GM12878 (cell line): Measurements from ENCODE around the gene RET. TPM values are rescaled to one million over a fixed set of nuclear protein-coding genes. Genes with fewer than 3 reads are reported as not detected.

Experiments used
- ATAC-seq: fragments of 200-7000 bp; cut with Tn5 transposase; 3 replicates; pipeline ENCODE4 v1.9.1; 2020; ENCODE audit warnings: mild to moderate bottlenecking, moderate library complexity
- BruUV-seq: library from RNA; stranded (reverse); fragments of 400-500 nt; replicated peaks from 2 replicates; lab custom pipeline; 2021; lab: Mats Ljungman, UMichigan
- CTCF ChIA-PET: fragments of 300-600 bp; sonication (Branson Sonifier 250); formaldehyde crosslinking; extraction: SDS; loops from one replicate; lab custom pipeline; 2021; ENCODE audit warnings: inconsistent platforms; lab: Yijun Ruan, JAX
- POLR2A ChIA-PET: fragments of 350-600 bp; formaldehyde crosslinking; extraction: SDS; loops from one replicate; lab custom pipeline; 2021; ENCODE audit warnings: inconsistent platforms; lab: Charles Lee
- RAD21 ChIA-PET: fragments of 300-600 bp; sonication (Branson Sonifier 250); formaldehyde crosslinking; loops from one replicate; lab custom pipeline; 2023; ENCODE audit warnings: antibody characterized with exemption; ENCODE audit not compliant: unreplicated experiment; lab: Charles Lee
- SMC1A ChIA-PET: fragments of 300-600 bp; sonication (Branson Sonifier 250); formaldehyde crosslinking; loops from one replicate; lab custom pipeline; 2023; ENCODE audit not compliant: unreplicated experiment, uncharacterized antibody; lab: Charles Lee
- DNase-seq: peaks from one replicate; pipeline ENCODE4 v3.0.0-alpha.2; 2011; ENCODE audit warnings: low read depth, low spot score
- FAIRE-seq: peaks from 3 replicates; lab custom pipeline; 2011; peaks lifted over from hg19 to GRCh38; lab: Jason Lieb, UNC
- H2AFZ ChIP-seq: 2 replicates; pipeline ENCODE4 v1.6.0; 2011; ENCODE audit warnings: low read depth, low read length, control low read depth; ENCODE audit not compliant: control insufficient read depth
- H3K27ac ChIP-seq: 2 replicates; pipeline ENCODE4 v1.5.1; 2011; ENCODE audit warnings: control low read depth; ENCODE audit not compliant: control insufficient read depth, insufficient read depth
- H3K27me3 ChIP-seq, 2 experiments: replicated peaks in 1 of 2; 2 replicates each; pipeline versions ENCODE4 v1.6.0 to v1.6.1; 2011; ENCODE audit warnings: low read length in 1 of 2; ENCODE audit not compliant: control insufficient read depth in 2 of 2, insufficient read depth in 2 of 2
- H3K36me3 ChIP-seq, 2 experiments: 2 replicates each; pipeline ENCODE4 v1.5.1; 2011; ENCODE audit warnings: low read length in 1 of 2; ENCODE audit not compliant: control insufficient read depth in 2 of 2, insufficient read depth in 2 of 2
- H3K4me1 ChIP-seq: 2 replicates; pipeline ENCODE4 v1.6.1; 2011; ENCODE audit warnings: mild to moderate bottlenecking, low read length, moderate library complexity, mixed read lengths; ENCODE audit not compliant: control insufficient read depth, insufficient read depth
- H3K4me2 ChIP-seq: 2 replicates; pipeline ENCODE4 v1.6.0; 2011; ENCODE audit warnings: control low read depth; ENCODE audit not compliant: control insufficient read depth, insufficient read depth
- H3K4me3 ChIP-seq: fragments of 200-600 bp; sonication (generic); 2 replicates; pipeline ENCODE4 v1.5.1; 2016
- H3K79me2 ChIP-seq: 2 replicates; pipeline ENCODE4 v1.6.0; 2011; ENCODE audit warnings: low read length; ENCODE audit not compliant: control insufficient read depth, insufficient read depth
- H3K9ac ChIP-seq: 2 replicates; pipeline ENCODE4 v1.8.0; 2011; ENCODE audit warnings: low read length, control low read depth, mixed read lengths; ENCODE audit not compliant: control insufficient read depth, insufficient read depth
- H3K9me3 ChIP-seq: replicated peaks from 3 replicates; pipeline ENCODE4 v1.5.1; 2011; ENCODE audit warnings: mild to moderate bottlenecking, low read length; ENCODE audit not compliant: control insufficient read depth, insufficient read depth
- H4K20me1 ChIP-seq: 2 replicates; pipeline ENCODE4 v1.6.0; 2011; ENCODE audit not compliant: control insufficient read depth, insufficient read depth
- E2F8 ChIP-seq: fragments of 450-650 bp; IDR thresholded peaks from 2 replicates; pipeline ENCODE4 v1.6.1; 2018; ENCODE audit warnings: mild to moderate bottlenecking, low read depth, moderate library complexity; ENCODE audit not compliant: partially characterized antibody
- JUND ChIP-seq: IDR thresholded peaks from 2 replicates; pipeline ENCODE4 v1.6.1; 2012; ENCODE audit warnings: low read depth, mild to moderate bottlenecking, low read length, improper control_type of control experiment, moderate library complexity
- LARP7 ChIP-seq: fragments of 450-650 bp; IDR thresholded peaks from 2 replicates; pipeline ENCODE4 v1.6.1; 2017; ENCODE audit warnings: mild to moderate bottlenecking
- PML ChIP-seq: IDR thresholded peaks from 2 replicates; pipeline ENCODE4 v1.6.1; 2012; ENCODE audit warnings: low read length, inconsistent platforms
- TCF12 ChIP-seq: IDR thresholded peaks from 2 replicates; pipeline ENCODE4 v1.6.1; 2011; ENCODE audit warnings: low read depth, mild to moderate bottlenecking, low read length
- TCF3 ChIP-seq: IDR thresholded peaks from 2 replicates; pipeline ENCODE4 v1.6.1; 2012; ENCODE audit warnings: low read depth, mild to moderate bottlenecking, low read length, borderline replicate concordance; ENCODE audit not compliant: insufficient read depth
- WGBS: methylation state at CpG from one replicate; pipeline ENCODE4 v1.1.6; 2016; ENCODE audit warnings: low lambda C conversion rate; ENCODE audit not compliant: insufficient replicate concordance, insufficient coverage; ENCODE audit errors: missing lambda C conversion rate; 5-methylcytosine and 5-hydroxymethylcytosine counted together
- in situ Hi-C: fragments of 300-500 bp; cut with MboI; formaldehyde crosslinking; loops from 9 replicates; pipeline ENCODE4 v1.14.3; 2018; ENCODE audit warnings: mixed read lengths
- intact Hi-C: fragments of 100-400 bp; cut with micrococcal nuclease; formaldehyde crosslinking; loops from one replicate; pipeline ENCODE4 v1.14.2; 2022; ENCODE audit not compliant: unreplicated experiment
- polyA plus RNA-seq, 11 experiments: library from polyadenylated mRNA; depleted of rRNA in 4 of 11; unstranded in 6 of 11; stranded (reverse) in 5 of 11; fragments of >200 nt; fragmentation: Nextera tagmentation in 4 of 11; fragmentation: Illumina TruSeq in 1 of 11; extraction: Ambion mirVana in 4 of 11; extraction: Trizol in 1 of 11; gene quantifications; 1 replicate in 1 of 11; 2 replicates in 10 of 11; pipeline versions ENCODE4 v1.2.1 to v1.2.3, GENCODE V29; 2011 to 2016; ENCODE audit warnings: inconsistent platforms in 2 of 11, missing spikeins in 2 of 11, low read depth in 1 of 11
- total RNA-seq, 4 experiments: library from RNA; depleted of rRNA in 3 of 4; stranded (reverse); fragments of >200 nt in 3 of 4; fragmentation: Illumina TruSeq in 1 of 4; extraction: Trizol in 1 of 4; gene quantifications; 2 replicates each; pipeline versions ENCODE4 v1.2.1 to v1.2.3, GENCODE V29; 2013 to 2021
- TF ChIP-seq, protein P1 (sequence below): fragments of 450-650 bp; IDR thresholded peaks from 2 replicates; pipeline ENCODE4 v1.6.1; 2017; ENCODE audit warnings: mild to moderate bottlenecking, moderate library complexity
- TF ChIP-seq, protein P2 (sequence below): fragments of 450-650 bp; IDR thresholded peaks from 2 replicates; pipeline ENCODE4 v1.6.1; 2017; ENCODE audit warnings: mild to moderate bottlenecking

RET gene
- total and polyA plus RNA-seq, 10 of the 15 experiments (the other 5 are each of a cell fraction or from before 2014, with no cell fraction given): not detected

GRCh38 chr10:43082087-43082486 lies 5.2 kb downstream of the RET start:
- BruUV-seq: no TSS peak
- H3K27me3 ChIP-seq: peaks cover 0 to 7% of the 10 kb centered on the region in 2 experiments; a peak in 2 of 4 replicates
- RAD21 ChIA-PET: no interaction called here
- no peak overlapping the region for H3K9ac ChIP-seq
- CTCF ChIA-PET: no interaction called here
- in situ Hi-C loops (no loop called here), intact Hi-C loops (no loop called here)
- no peak overlapping the region for H3K4me3 ChIP-seq
- no peak overlapping the region for H3K4me2 ChIP-seq
- H3K27ac ChIP-seq: no peak overlapping the region
- H3K79me2 ChIP-seq: no peaks in the 10 kb centered on the region
- H2AFZ ChIP-seq: no peak overlapping the region
- TF ChIP-seq LARP7: no peak
- POLR2A ChIA-PET: no interaction called here
- WGBS: 47% methylated on average over 4 of the region's 4 CpGs
- FAIRE-seq (no peak), ATAC-seq (no peak), DNase-seq (no peak)
- SMC1A ChIA-PET: no interaction called here
- H3K9me3 ChIP-seq: no peaks in the 10 kb centered on the region
- H3K4me1 ChIP-seq: no peaks in the 10 kb centered on the region
- H3K36me3 ChIP-seq: no peaks in the 10 kb centered on the region
- H4K20me1 ChIP-seq: no peaks in the 10 kb centered on the region

DNA sequence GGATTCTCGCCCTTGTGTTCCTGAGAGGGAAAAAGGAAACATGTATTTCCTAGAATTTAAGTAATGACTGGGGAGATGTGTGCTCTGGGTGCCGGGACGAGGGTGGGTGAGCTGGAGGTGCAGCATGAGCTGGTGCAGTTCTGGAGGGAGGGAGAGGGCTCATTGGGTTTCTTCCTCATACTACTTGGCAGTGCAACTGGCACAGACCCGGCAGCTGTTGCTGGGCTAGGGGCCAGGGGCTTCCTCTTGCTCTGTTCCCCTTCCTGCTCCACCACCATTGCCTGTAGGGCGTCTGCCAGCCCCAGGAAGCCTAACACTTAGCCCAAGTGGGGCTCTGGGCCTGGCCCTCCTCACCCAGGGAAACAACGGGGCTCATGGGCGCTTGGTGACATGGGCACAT lies 5.9 kb downstream of the RET start:
- intact Hi-C loops (no loop called here), in situ Hi-C loops (no loop called here)
- ChIA-PET CTCF (no interaction called here), RAD21 (no interaction called here), POLR2A (no interaction called here), SMC1A (no interaction called here)
- FAIRE-seq (no peak), ATAC-seq (no peak), DNase-seq (no peak)
- no peak overlapping the region for H3K4me3 ChIP-seq
- BruUV-seq: no TSS peak
- no peaks in the 10 kb centered on the region for H3K36me3 ChIP-seq
- H2AFZ ChIP-seq: no peak overlapping the region
- H3K79me2 ChIP-seq: no peaks in the 10 kb centered on the region
- no peak overlapping the region for H3K27ac ChIP-seq
- H3K9me3 ChIP-seq: no peaks in the 10 kb centered on the region
- no peaks in the 10 kb centered on the region for H3K4me1 ChIP-seq
- no peak overlapping the region for H3K9ac ChIP-seq
- no peaks in the 10 kb centered on the region for H4K20me1 ChIP-seq
- no peak overlapping the region for H3K4me2 ChIP-seq
- H3K27me3 ChIP-seq: peaks cover 0 to 5% of the 10 kb centered on the region in 2 experiments; a peak in 2 of 4 replicates
- WGBS: 17% methylated on average over 7 of the region's 7 CpGs
- TF ChIP-seq, protein P1, sequence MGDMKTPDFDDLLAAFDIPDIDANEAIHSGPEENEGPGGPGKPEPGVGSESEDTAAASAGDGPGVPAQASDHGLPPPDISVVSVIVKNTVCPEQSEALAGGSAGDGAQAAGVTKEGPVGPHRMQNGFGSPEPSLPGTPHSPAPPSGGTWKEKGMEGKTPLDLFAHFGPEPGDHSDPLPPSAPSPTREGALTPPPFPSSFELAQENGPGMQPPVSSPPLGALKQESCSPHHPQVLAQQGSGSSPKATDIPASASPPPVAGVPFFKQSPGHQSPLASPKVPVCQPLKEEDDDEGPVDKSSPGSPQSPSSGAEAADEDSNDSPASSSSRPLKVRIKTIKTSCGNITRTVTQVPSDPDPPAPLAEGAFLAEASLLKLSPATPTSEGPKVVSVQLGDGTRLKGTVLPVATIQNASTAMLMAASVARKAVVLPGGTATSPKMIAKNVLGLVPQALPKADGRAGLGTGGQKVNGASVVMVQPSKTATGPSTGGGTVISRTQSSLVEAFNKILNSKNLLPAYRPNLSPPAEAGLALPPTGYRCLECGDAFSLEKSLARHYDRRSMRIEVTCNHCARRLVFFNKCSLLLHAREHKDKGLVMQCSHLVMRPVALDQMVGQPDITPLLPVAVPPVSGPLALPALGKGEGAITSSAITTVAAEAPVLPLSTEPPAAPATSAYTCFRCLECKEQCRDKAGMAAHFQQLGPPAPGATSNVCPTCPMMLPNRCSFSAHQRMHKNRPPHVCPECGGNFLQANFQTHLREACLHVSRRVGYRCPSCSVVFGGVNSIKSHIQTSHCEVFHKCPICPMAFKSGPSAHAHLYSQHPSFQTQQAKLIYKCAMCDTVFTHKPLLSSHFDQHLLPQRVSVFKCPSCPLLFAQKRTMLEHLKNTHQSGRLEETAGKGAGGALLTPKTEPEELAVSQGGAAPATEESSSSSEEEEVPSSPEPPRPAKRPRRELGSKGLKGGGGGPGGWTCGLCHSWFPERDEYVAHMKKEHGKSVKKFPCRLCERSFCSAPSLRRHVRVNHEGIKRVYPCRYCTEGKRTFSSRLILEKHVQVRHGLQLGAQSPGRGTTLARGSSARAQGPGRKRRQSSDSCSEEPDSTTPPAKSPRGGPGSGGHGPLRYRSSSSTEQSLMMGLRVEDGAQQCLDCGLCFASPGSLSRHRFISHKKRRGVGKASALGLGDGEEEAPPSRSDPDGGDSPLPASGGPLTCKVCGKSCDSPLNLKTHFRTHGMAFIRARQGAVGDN: no peak
- TF ChIP-seq TCF12 (no peak), PML (no peak), JUND (no peak), TCF3 (no peak), E2F8 (no peak)
- TF ChIP-seq, protein P2, sequence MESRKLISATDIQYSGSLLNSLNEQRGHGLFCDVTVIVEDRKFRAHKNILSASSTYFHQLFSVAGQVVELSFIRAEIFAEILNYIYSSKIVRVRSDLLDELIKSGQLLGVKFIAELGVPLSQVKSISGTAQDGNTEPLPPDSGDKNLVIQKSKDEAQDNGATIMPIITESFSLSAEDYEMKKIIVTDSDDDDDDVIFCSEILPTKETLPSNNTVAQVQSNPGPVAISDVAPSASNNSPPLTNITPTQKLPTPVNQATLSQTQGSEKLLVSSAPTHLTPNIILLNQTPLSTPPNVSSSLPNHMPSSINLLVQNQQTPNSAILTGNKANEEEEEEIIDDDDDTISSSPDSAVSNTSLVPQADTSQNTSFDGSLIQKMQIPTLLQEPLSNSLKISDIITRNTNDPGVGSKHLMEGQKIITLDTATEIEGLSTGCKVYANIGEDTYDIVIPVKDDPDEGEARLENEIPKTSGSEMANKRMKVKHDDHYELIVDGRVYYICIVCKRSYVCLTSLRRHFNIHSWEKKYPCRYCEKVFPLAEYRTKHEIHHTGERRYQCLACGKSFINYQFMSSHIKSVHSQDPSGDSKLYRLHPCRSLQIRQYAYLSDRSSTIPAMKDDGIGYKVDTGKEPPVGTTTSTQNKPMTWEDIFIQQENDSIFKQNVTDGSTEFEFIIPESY: no peak
